Activated CD4-positive, alpha-beta T cell treated with anti-CD3 and anti-CD28 coated beads, Interleukin-2, Interleukin-4, amounts not matched to agents 100 ng/mL and 50 ng/mL, durations not matched to agents 16 hours and 8 hours (primary cell): ENCODE measurements around the gene ADGRL2.

ENCODE experiments used
- DNase-seq: peaks from one replicate; pipeline ENCODE4 v3.0.0-alpha.2; 2020; ENCODE audit warnings: low spot score

ADGRL2 gene

GRCh38 chr1:81806432-81806770, 5.7 kb downstream of the ADGRL2 start:
- no peak for DNase-seq

DNA sequence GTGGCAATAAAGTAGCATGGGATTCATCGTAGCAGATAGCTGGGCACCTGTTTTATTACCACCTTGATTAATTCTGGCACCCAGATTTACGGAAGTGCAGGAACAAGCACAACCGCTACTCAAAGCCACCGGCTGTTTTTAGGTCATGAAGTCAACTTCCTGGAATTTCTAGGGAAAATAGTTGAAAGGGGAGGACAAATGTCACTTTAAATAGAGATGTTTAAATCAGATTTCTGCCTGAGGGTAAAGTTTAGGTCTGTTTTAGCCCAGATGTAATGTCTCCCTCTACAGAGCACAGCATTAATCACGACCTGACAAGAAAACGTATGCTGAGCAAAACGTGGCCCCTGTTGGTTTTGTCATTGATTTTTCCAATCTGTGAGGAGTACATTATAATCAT, 8.0 kb downstream of the ADGRL2 start:
- no peak for DNase-seq

DNA sequence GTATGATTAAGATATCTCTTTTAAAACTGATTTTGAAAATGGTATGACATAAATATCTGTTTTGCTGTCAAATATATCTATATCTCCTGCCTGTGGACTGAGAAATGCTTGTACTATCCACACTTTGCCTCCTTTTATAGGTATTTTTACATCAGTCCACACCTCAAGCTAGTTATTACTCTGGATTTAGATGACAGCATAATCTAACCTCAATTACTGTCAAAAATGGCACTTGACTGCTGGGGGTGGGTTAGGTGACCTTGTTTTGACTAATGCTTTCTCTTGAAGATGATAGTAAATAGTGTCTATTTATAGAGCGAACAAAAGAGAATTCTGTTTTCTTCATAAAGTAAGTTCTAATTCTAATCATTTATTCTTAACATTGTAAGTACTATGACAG, 9.1 kb downstream of the ADGRL2 start:
- no peak for DNase-seq

DNA sequence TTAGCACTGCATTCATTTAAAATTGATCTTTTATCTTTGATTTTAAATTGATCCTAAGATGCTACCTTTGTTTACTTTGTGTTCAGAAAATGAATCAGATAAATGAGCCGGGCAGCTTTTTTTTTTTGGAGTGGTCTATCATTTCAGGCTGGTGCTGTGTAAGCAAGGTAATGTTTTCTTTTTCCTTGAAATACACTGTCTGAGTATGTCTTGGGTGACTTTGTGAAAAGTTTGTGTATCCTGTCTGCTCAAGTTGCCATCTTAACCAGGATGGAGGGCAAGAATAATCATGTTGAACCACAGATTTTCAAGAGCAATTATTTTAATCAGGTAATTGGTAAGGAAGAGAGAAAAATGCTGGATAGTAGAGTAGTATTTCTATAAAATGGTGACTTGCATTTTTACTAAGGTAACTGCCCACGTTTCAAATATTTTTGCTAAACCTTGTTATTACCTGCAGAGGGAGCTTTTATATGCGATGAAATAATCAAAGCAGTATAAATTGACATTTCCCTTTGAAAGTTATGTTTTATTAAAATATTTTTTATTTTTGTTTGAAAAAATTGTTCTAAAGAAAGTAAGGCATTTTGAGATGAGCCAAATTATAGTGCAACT, 11.1 kb downstream of the ADGRL2 start:
- no peak for DNase-seq

GRCh38 chr1:81812712-81813111, 12.0 kb downstream of the ADGRL2 start:
- DNase-seq: no peak

DNA sequence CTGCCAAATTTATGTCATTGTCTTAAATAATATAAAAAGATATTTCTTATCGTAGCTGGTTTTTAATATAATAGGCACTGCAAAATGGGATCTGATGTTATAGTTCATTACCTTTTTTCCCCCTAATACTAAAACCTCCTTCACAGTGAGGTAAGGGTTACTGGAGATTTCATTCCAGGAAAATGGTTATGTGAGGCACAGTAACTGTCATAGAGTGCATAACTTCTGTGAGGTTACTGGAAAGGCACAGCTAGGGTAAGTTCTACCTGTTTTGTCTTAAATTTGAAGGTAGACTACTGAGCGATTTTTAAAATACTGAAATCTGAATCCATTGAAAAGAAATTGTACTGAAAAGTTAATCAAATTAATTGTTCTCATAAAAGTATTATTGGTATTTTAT, 13.0 kb downstream of the ADGRL2 start:
- DNase-seq: no peak

DNA sequence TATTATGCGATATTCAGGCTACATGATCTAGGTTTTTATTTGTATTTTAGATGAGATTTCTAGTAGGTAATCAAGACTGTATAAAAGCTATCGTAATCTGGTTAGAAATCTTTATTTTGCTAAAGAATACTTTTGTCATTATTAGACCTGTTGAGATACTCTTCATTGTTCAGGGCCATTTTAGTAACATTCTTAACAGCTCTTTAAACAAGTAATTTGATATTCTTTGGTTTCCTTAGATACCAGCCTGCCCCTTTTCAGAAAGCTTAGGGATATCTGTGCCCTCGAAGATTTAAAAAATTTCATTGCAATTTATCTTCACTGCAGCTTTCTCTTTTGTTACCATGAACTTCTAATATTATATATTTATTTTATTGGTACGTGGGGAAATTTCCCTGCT, 18.9 kb downstream of the ADGRL2 start:
- no peak for DNase-seq

- no peak for DNase-seq
Measured at GRCh38 chr1:81820765-81821164, 20.0 kb downstream of the ADGRL2 start.

GRCh38 chr1:81823082-81823481, 22.3 kb downstream of the ADGRL2 start:
- DNase-seq: no peak

GRCh38 chr1:81824759-81825158, 24.0 kb downstream of the ADGRL2 start:
- DNase-seq: no peak

- DNase-seq: no peak
Measured at GRCh38 chr1:81827942-81828341, 27.2 kb downstream of the ADGRL2 start.

DNA sequence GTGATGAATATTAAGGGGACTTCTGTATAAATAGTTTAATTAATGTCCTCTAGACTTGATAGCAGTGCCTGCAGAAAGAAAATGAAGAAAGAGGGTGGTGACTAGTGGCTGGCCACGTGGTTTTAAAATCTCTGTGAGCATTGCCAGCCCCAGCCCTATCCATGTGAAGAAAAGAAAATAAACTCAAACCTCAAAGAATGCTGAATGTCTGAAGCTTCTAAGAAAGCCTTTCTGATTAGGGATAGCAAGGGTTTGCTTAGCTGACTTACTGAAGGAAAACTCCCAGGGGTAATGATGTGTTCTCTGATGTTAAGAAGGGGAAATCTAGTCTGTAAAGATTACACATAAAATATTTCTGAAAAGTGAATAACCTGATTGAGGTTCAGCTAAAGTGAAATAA, 31.8 kb downstream of the ADGRL2 start:
- DNase-seq: no peak

DNA sequence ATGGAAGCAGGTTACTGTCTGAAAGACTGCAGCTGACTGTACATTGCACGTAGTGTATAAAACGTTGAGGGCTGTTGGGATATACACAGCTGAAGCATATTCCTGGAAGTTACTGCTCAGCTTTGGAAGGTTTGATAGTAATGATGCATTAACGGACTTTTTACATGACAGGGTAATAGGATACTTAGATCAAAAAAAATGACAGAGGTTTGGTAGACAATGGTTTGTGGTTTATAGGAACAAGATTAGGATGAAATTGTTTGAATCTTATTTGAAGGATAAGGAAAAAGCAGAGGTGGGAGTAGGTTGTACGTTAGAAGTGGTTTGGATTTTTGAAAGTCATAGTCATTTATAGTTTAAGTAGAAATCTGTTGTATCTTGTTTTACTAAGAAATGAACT, 33.0 kb downstream of the ADGRL2 start:
- DNase-seq: no peak

GRCh38 chr1:81834268-81834667, 33.5 kb downstream of the ADGRL2 start:
- DNase-seq: no peak

DNA sequence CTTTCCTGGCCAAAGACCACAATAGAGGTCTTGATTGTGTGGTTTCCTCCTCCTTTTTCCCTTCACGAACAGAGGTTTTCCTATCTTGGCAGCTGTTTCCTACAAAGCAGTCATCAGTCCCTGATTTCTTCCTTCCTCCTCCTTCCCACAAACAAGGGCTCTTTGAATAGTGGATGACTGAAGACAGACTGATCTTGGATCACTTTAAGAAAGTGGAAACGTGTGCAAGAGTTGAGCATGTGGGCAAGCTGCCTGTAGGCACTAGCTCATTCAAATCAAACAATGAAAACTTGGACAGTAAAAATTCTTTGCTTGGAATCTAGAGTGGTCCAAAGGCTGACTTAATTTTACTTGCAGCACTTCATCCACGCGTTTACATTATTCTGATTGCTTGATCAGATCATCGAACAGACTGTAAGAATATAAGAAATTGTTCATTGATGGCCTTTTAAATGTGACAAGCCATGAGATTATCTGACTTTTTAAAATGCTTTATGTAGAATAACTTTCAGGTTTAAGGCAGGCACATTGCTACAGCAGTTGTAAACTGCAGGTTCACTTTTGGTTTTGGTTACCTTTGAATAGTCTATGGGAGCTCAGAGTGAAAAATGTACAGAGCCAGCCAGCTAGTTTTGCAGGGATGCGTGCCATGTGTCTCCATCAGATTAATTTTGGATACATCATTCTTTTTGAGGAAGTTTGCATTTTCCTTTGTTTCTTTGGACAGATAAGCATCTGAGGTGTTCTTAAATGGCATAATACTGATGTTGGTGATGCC, 34.4 kb downstream of the ADGRL2 start:
- no peak for DNase-seq

- no peak for DNase-seq
Measured at GRCh38 chr1:81836007-81836626, 35.4 kb downstream of the ADGRL2 start.

DNA sequence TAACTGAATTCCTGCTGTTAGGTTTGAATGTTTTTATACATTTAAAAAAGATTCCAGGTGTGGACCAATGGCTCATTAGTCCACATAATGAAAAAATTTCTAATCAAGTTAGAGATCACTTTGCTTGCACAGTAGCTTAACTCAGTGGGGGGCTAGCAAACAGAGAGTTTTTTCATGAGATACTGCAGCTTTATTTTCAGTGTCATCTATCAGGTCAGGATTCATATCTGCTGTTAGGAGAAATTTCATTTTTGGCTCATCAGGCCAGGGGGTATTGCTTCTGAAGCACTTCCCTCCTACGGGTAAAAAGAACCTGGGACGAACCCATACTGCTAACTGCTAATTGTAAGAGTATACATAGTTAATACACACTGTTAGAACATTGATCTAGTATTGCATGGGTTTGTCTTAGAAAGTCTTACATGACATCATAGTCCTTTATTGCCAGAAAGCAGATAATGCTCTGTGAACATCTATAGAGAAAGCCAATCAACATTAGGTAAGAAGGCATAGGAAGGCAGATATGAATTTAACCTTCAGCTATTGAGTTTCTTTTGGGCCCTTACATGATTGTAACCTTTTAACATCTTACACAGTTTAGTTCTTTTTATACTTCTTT, 38.0 kb downstream of the ADGRL2 start:
- no peak for DNase-seq

DNA sequence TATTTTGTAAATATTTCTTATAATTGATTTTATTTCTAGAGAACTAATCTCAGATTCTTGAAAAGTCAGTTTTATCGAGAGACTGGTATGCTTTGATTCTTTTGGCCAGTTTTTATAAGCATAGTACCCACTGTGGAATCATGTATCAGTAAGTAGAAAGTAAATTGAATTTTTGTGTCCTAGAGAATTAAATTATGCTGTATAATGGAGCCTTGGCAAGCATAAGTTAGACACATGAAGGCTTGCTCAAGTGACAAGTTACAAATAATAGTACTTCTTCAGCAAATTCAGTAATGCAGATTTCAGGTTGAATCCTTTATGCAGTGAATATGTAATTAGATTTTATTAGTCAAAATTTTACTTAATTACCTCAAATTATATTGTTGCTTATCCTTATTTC, 40.1 kb downstream of the ADGRL2 start:
- DNase-seq: no peak

- DNase-seq: no peak
Measured at GRCh38 chr1:81841795-81842194, 41.1 kb downstream of the ADGRL2 start.

GRCh38 chr1:81844477-81844876, 43.7 kb downstream of the ADGRL2 start:
- DNase-seq: no peak

GRCh38 chr1:81846630-81847029, 45.9 kb downstream of the ADGRL2 start:
- no peak for DNase-seq

GRCh38 chr1:81847063-81847462, 46.3 kb downstream of the ADGRL2 start:
- no peak for DNase-seq
